GM11168 (cell line): Measurements from ENCODE around the gene KRTAP10-5.
"Not testable (repeated sequence)": the region's sequence is repeated elsewhere in the genome, so short reads cannot be mapped to it uniquely, and the experiment has no call there.

Experiments used
- in situ Hi-C: fragments of 300-500 bp; cut with MboI; formaldehyde crosslinking; loops from one replicate; pipeline ENCODE4 v1.12.0; 2022; ENCODE audit warnings: low sequenced_read_pairs; ENCODE audit not compliant: unreplicated experiment

Gene KRTAP10-5

GRCh38 chr21:44573630-44574456 lies 6.6 kb downstream of the KRTAP10-5 start, which contains the start of gene KRTAP10-4:
TSS of gene KRTAP10-4 (plus strand) at chr21:44573729. CDS start at chr21:44573759, 30 bp downstream.
- in situ Hi-C loops: not testable (repeated sequence)

- in situ Hi-C loops: no loop called here
Observed at GRCh38 chr21:44572959-44573583, 7.3 kb downstream of the KRTAP10-5 start.

GRCh38 chr21:44571844-44572782 lies 8.3 kb downstream of the KRTAP10-5 start:
- in situ Hi-C loops: no loop called here

- in situ Hi-C loops: no loop called here
Observed at GRCh38 chr21:44571296-44571695, 9.1 kb downstream of the KRTAP10-5 start.

- in situ Hi-C loops: no loop called here
Observed at GRCh38 chr21:44569861-44570517, 10.4 kb downstream of the KRTAP10-5 start.

- in situ Hi-C loops: no loop called here
Observed at GRCh38 chr21:44568667-44569556, 11.5 kb downstream of the KRTAP10-5 start.

GRCh38 chr21:44568261-44568660 lies 12.1 kb downstream of the KRTAP10-5 start:
- in situ Hi-C loops: no loop called here

GRCh38 chr21:44567481-44568171 lies 12.8 kb downstream of the KRTAP10-5 start:
- in situ Hi-C loops: no loop called here

- in situ Hi-C loops: no loop called here
Observed at GRCh38 chr21:44566403-44566802, 14.0 kb downstream of the KRTAP10-5 start.

GRCh38 chr21:44564886-44565598 lies 15.4 kb downstream of the KRTAP10-5 start:
- in situ Hi-C loops: no loop called here

- in situ Hi-C loops: no loop called here
Observed at GRCh38 chr21:44564099-44564498, 16.3 kb downstream of the KRTAP10-5 start.

- in situ Hi-C loops: no loop called here
Observed at GRCh38 chr21:44558695-44559094, 21.7 kb downstream of the KRTAP10-5 start, which contains the start of gene KRTAP10-3. TSS of gene KRTAP10-3 (minus strand) at chr21:44558795. CDS start at chr21:44558715, 80 bp downstream.

GRCh38 chr21:44558329-44558675 lies 22.1 kb downstream of the KRTAP10-5 start:
- in situ Hi-C loops: not testable (repeated sequence)

- in situ Hi-C loops: no loop called here
Observed at GRCh38 chr21:44557491-44558328, 22.7 kb downstream of the KRTAP10-5 start.

GRCh38 chr21:44556879-44557278 lies 23.5 kb downstream of the KRTAP10-5 start:
- in situ Hi-C loops: no loop called here

- in situ Hi-C loops: no loop called here
Observed at GRCh38 chr21:44555200-44555875, 25.1 kb downstream of the KRTAP10-5 start.
